ENCODE results near the gene NXT1.

- peak; percentile 47; the same call in 1 of the 2 replicates for TF ChIP-seq POLR2A (IDR thresholded peaks at IDR 0.05; ENCODE audit: low read depth, low read length)
- TF ChIP-seq BMI1 (IDR thresholded peaks at IDR 0.05; ENCODE audit: borderline replicate concordance), result no peak
- peak; percentile 32; the same call in 1 of the 2 replicates for TF ChIP-seq POLR2AphosphoS5 (IDR thresholded peaks at IDR 0.05; ENCODE audit: low read length)
- no peak for TF ChIP-seq TCF12 (IDR thresholded peaks at IDR 0.05; ENCODE audit: low read depth, low read length)
- no peak for TF ChIP-seq ZNF274 (IDR thresholded peaks at IDR 0.05; ENCODE audit: insufficient read depth, insufficient read length)
- no peak for TF ChIP-seq CTCF (IDR thresholded peaks at IDR 0.05 in 2 of 3, conservative IDR thresholded peaks at IDR 0.05 in 1 of 3; ENCODE audit: control insufficient read depth in 2 of 3, extremely low read depth in 1 of 3, insufficient read depth in 1 of 3, low read depth in 3 of 3, low read length in 3 of 3)
- TF ChIP-seq EZH2 (IDR thresholded peaks at IDR 0.05; ENCODE audit: borderline replicate concordance, control insufficient read depth, low read depth, low read length), result no peak
- TF ChIP-seq ESRRA (IDR thresholded peaks at IDR 0.05; ENCODE audit: low read length), result no peak
- no peak for TF ChIP-seq ETV6 (conservative IDR thresholded peaks at IDR 0.05 in 1 of 2, IDR thresholded peaks at IDR 0.05 in 1 of 2; ENCODE audit: borderline replicate concordance in 1 of 2, low read depth in 1 of 2)
- TF ChIP-seq ATF3 (IDR thresholded peaks at IDR 0.05; ENCODE audit: borderline replicate concordance, extremely low read depth, low read depth, low read length), result no peak
- TF ChIP-seq SMC3 (IDR thresholded peaks at IDR 0.05; ENCODE audit: borderline replicate concordance, low read length), result no peak
- TF ChIP-seq JUND (IDR thresholded peaks at IDR 0.05; ENCODE audit: low read depth, low read length), result no peak
- no peak for TF ChIP-seq BCL11A (IDR thresholded peaks at IDR 0.05; ENCODE audit: low read depth, low read length)
Observed at GRCh38 chr20:23356203-23356602, 5.6 kb downstream of the NXT1 start.

Measured in GM12878 (cell line).